Hepatocyte (in vitro differentiated cells): ENCODE data around the gene CXCL12.

ENCODE experiments used
- CTCF ChIP-seq: fragments of 200-600 bp; sonication (generic); IDR thresholded peaks from 2 replicates; pipeline ENCODE4 v1.5.1; 2016; ENCODE audit warnings: antibody characterized with exemption, mild to moderate bottlenecking; ENCODE audit not compliant: poor library complexity
- EZH2 ChIP-seq: fragments of 200-600 bp; sonication (generic); IDR thresholded peaks from 2 replicates; pipeline ENCODE4 v1.6.1; 2016; ENCODE audit warnings: antibody characterized with exemption, mild to moderate bottlenecking, borderline replicate concordance
- EZH2phosphoT487 ChIP-seq: fragments of 200-600 bp; sonication (generic); IDR thresholded peaks from one replicate; pipeline ENCODE4 v1.6.1; 2018; ENCODE audit warnings: antibody characterized with exemption, mild to moderate bottlenecking, low read depth, moderate library complexity; ENCODE audit not compliant: unreplicated experiment, severe bottlenecking

- no peak for TF ChIP-seq CTCF
- TF ChIP-seq EZH2 = peak; percentile 15
- no peak for TF ChIP-seq EZH2phosphoT487
These were observed 922 bp downstream of the CXCL12 start for GRCh38 chr10:44383749-44384600.
